H1 (cell line): ENCODE results near the gene ABCC4.

ENCODE experiments used
- BCL11A ChIP-seq, 2 experiments: IDR thresholded peaks; one replicate each; pipeline ENCODE4 v1.6.1; 2011; ENCODE audit warnings: low read depth in 2 of 2, low read length in 2 of 2, mild to moderate bottlenecking in 2 of 2
- CEBPB ChIP-seq: IDR thresholded peaks from 2 replicates; pipeline ENCODE4 v1.6.1; 2012; ENCODE audit warnings: low read depth, low read length
- CREB1 ChIP-seq: IDR thresholded peaks from 2 replicates; pipeline ENCODE4 v1.6.1; 2012; ENCODE audit warnings: inconsistent platforms
- EZH2 ChIP-seq: fragments of 200-600 bp; sonication (generic); IDR thresholded peaks from 2 replicates; pipeline ENCODE4 v1.7.1; 2012; ENCODE audit warnings: low read depth, mild to moderate bottlenecking, moderate library complexity, low read length, inconsistent platforms; ENCODE audit not compliant: severe bottlenecking
- FOSL1 ChIP-seq: IDR thresholded peaks from 2 replicates; pipeline ENCODE4 v1.6.1; 2011; ENCODE audit warnings: mild to moderate bottlenecking, low read depth, low read length, moderate library complexity; ENCODE audit not compliant: insufficient read depth
- GABPA ChIP-seq: IDR thresholded peaks from 2 replicates; pipeline ENCODE4 v1.6.1; 2011; ENCODE audit warnings: mild to moderate bottlenecking, low read length, moderate library complexity, borderline replicate concordance; ENCODE audit not compliant: insufficient read depth
- JUN ChIP-seq: IDR thresholded peaks from 2 replicates; pipeline ENCODE4 v1.6.1; 2011; ENCODE audit warnings: low read depth, mild to moderate bottlenecking, improper control_type of control experiment, low read length
- POLR2A ChIP-seq, 2 experiments: IDR thresholded peaks; 1 replicate in 1 of 2; 2 replicates in 1 of 2; pipeline ENCODE4 v1.6.1; 2011; ENCODE audit warnings: low read depth in 2 of 2, low read length in 2 of 2, mild to moderate bottlenecking in 2 of 2; ENCODE audit errors: control extremely low read depth in 1 of 2
- POLR2AphosphoS5 ChIP-seq: IDR thresholded peaks from 2 replicates; pipeline ENCODE4 v1.6.1; 2011; ENCODE audit warnings: low read depth, low read length
- RBBP5 ChIP-seq: IDR thresholded peaks from 2 replicates; pipeline ENCODE4 v1.7.1; 2012; ENCODE audit warnings: low read depth, mild to moderate bottlenecking, inconsistent platforms, low read length, moderate library complexity, borderline replicate concordance
- RXRA ChIP-seq: IDR thresholded peaks from 2 replicates; pipeline ENCODE4 v1.6.1; 2011; ENCODE audit warnings: low read depth, mild to moderate bottlenecking, low read length, moderate library complexity; ENCODE audit not compliant: insufficient read depth
- SP2 ChIP-seq: IDR thresholded peaks from 2 replicates; pipeline ENCODE4 v1.6.1; 2012; ENCODE audit warnings: mild to moderate bottlenecking, low read length, inconsistent platforms
- TEAD4 ChIP-seq: IDR thresholded peaks from 2 replicates; pipeline ENCODE4 v1.6.1; 2012; ENCODE audit warnings: low read depth, low read length, inconsistent platforms, mixed read lengths
- TF ChIP-seq, protein P1 (sequence below), 3 experiments: IDR thresholded peaks; 1 replicate in 2 of 3; 2 replicates in 1 of 3; pipeline versions ENCODE4 v1.5.1 to v1.6.1; 2011; ENCODE audit warnings: low read length in 3 of 3, mild to moderate bottlenecking in 3 of 3, inconsistent platforms in 2 of 3, low read depth in 1 of 3, moderate library complexity in 1 of 3; ENCODE audit not compliant: insufficient read depth in 1 of 3; ENCODE audit errors: control extremely low read depth in 1 of 3

DNA sequence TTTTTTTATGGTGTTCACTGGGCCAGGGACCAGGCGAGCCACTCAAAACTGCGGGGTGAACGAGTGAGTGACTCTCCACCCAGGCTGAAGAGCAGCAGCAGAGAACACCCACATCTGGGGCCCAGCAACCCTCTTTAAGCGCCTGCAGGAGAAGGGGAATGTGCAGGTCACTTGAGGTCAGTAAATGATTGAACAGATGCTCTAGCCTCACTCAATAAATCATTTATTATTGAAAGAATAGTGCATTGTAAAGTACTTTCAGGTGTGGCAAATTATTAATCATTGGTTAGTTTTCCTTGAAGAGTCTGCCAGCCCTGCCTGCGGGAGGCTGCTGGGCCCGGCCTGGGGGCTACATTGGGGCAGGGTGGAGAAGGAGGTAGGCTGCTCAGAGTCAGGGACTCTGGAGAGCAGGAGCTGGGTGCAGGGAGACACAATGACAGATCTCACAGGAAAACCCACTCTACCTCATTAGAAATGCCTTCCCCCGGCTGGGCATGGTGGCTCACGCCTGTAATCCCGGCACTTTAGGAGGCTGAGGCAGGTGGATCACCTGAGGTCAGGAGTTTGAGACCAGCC lies 42.5 kb downstream of the ABCC4 start:
- TF ChIP-seq, protein P1, sequence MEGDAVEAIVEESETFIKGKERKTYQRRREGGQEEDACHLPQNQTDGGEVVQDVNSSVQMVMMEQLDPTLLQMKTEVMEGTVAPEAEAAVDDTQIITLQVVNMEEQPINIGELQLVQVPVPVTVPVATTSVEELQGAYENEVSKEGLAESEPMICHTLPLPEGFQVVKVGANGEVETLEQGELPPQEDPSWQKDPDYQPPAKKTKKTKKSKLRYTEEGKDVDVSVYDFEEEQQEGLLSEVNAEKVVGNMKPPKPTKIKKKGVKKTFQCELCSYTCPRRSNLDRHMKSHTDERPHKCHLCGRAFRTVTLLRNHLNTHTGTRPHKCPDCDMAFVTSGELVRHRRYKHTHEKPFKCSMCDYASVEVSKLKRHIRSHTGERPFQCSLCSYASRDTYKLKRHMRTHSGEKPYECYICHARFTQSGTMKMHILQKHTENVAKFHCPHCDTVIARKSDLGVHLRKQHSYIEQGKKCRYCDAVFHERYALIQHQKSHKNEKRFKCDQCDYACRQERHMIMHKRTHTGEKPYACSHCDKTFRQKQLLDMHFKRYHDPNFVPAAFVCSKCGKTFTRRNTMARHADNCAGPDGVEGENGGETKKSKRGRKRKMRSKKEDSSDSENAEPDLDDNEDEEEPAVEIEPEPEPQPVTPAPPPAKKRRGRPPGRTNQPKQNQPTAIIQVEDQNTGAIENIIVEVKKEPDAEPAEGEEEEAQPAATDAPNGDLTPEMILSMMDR (IDR thresholded peaks at IDR 0.05; ENCODE audit: control extremely low read depth in 1 of 3, insufficient read depth in 1 of 3, low read depth in 1 of 3, low read length in 3 of 3), result no peak
- no peak for TF ChIP-seq RXRA
- TF ChIP-seq TEAD4, result no peak
- no peak for TF ChIP-seq POLR2A (IDR thresholded peaks at IDR 0.05; ENCODE audit: control extremely low read depth in 1 of 2, low read depth in 2 of 2, low read length in 2 of 2)
- no peak for TF ChIP-seq SP2
- TF ChIP-seq CEBPB, result no peak
- TF ChIP-seq CREB1, result no peak
- TF ChIP-seq EZH2, result no peak
- TF ChIP-seq GABPA, result no peak
- TF ChIP-seq BCL11A (IDR thresholded peaks at IDR 0.05; ENCODE audit: low read depth in 2 of 2, low read length in 2 of 2), result no peak
- no peak for TF ChIP-seq JUN
- no peak for TF ChIP-seq FOSL1
- no peak for TF ChIP-seq RBBP5
- TF ChIP-seq POLR2AphosphoS5, result no peak
